Endodermal cell (in vitro differentiated cells): ENCODE measurements around the gene DRD3. TPM values are rescaled to one million over a fixed set of nuclear protein-coding genes. Genes with fewer than 3 reads are reported as not detected.

Experiments
- DNase-seq: peaks from one replicate; pipeline ENCODE4 v3.0.0-alpha.2; 2017
- H3K27ac ChIP-seq: 2 replicates; pipeline ENCODE4 v1.5.1; 2013; ENCODE audit warnings: mild to moderate bottlenecking, low read depth, low read length, moderate library complexity
- H3K27me3 ChIP-seq: 2 replicates; pipeline ENCODE4 v1.6.1; 2013; ENCODE audit warnings: mild to moderate bottlenecking, low read length, moderate library complexity; ENCODE audit not compliant: insufficient read depth, control insufficient read depth, poor library complexity, severe bottlenecking
- H3K36me3 ChIP-seq: 2 replicates; pipeline ENCODE4 v1.7.0; 2013; ENCODE audit warnings: mild to moderate bottlenecking, low read length, moderate library complexity; ENCODE audit not compliant: control insufficient read depth, insufficient read depth
- H3K4me1 ChIP-seq: one replicate; pipeline ENCODE4 v1.7.0; 2013; ENCODE audit warnings: low read length; ENCODE audit not compliant: control insufficient read depth, insufficient read depth
- H3K4me3 ChIP-seq: 2 replicates; pipeline ENCODE4 v1.5.1; 2013; ENCODE audit warnings: mild to moderate bottlenecking, low read length, moderate library complexity
- H3K9ac ChIP-seq: 2 replicates; pipeline ENCODE4 v1.6.1; 2013; ENCODE audit warnings: mild to moderate bottlenecking, low read length, moderate library complexity; ENCODE audit not compliant: poor library complexity, severe bottlenecking; ENCODE audit errors: extremely low read depth
- H3K9me3 ChIP-seq: 2 replicates; pipeline ENCODE4 v1.6.1; 2013; ENCODE audit warnings: mild to moderate bottlenecking, low read length, moderate library complexity; ENCODE audit not compliant: control insufficient read depth
- H3K27ac Mint-ChIP-seq: 2 replicates; pipeline ENCODE4 v1.8.0; 2020; ENCODE audit warnings: mixed read lengths
- H3K27me3 Mint-ChIP-seq: 2 replicates; pipeline ENCODE4 v1.8.0; 2021; ENCODE audit warnings: mild to moderate bottlenecking, mixed read lengths; ENCODE audit not compliant: insufficient read depth
- H3K36me3 Mint-ChIP-seq: 2 replicates; pipeline ENCODE4 v1.8.0; 2020; ENCODE audit warnings: low read depth, mixed read lengths
- H3K4me1 Mint-ChIP-seq: 2 replicates; pipeline ENCODE4 v1.8.0; 2020; ENCODE audit warnings: mixed read lengths
- H3K4me3 Mint-ChIP-seq: 2 replicates; pipeline ENCODE4 v1.8.0; 2020; ENCODE audit warnings: mild to moderate bottlenecking, moderate library complexity, mixed read lengths
- H3K9me3 Mint-ChIP-seq: 2 replicates; pipeline ENCODE4 v1.8.0; 2020; ENCODE audit warnings: mild to moderate bottlenecking, mixed read lengths
- CTCF ChIP-seq: fragments of 200-600 bp; sonication (generic); conservative IDR thresholded peaks from 2 replicates; pipeline ENCODE4 v1.5.0; 2021; ENCODE audit warnings: antibody characterized with exemption, mild to moderate bottlenecking
- whole genome bisulfite sequencing, 2 experiments: methylation state at CpG; one replicate each; pipeline versions ENCODE4 v1.1.5 to v1.1.7; 2013; ENCODE audit warnings: missing lambda C conversion rate in 2 of 2, mixed read lengths in 1 of 2; ENCODE audit not compliant: insufficient coverage in 1 of 2, insufficient read length in 1 of 2; 5-methylcytosine and 5-hydroxymethylcytosine counted together
- total RNA-seq, 2 donors: library from RNA; stranded (reverse); fragmentation: NEBNext Ultra II Directional in 1 of 2; extraction: Animal tissue kit (Norgen Biotek cat#: 25700) in 1 of 2; gene quantifications; 2 replicates in 1 of 2; 3 replicates in 1 of 2; pipeline ENCODE4 v1.2.1, GENCODE V29; 2021

DRD3 gene
- total RNA-seq, 2 donors from 2014 or later: not detected

- no peaks in the 10 kb centered on the region for H3K9me3 Mint-ChIP-seq
- H3K27me3 Mint-ChIP-seq: no peaks in the 10 kb centered on the region
Observed at GRCh38 chr3:114194750-114195149, 15.9 kb upstream of the DRD3 start.

GRCh38 chr3:114192136-114192535 lies 13.3 kb upstream of the DRD3 start:
- Histone ChIP-seq H3K27me3 (no peaks in the 10 kb centered on the region), H3K9me3 (no peaks in the 10 kb centered on the region), H3K36me3 (no peaks in the 10 kb centered on the region), H3K4me1 (no peaks in the 10 kb centered on the region), H3K27ac (no peak overlapping the region), H3K4me3 (no peak overlapping the region), H3K9ac (no peak overlapping the region)
- no peak for TF ChIP-seq CTCF
- Mint-ChIP-seq H3K9me3 (no peaks in the 10 kb centered on the region), H3K27me3 (no peaks in the 10 kb centered on the region), H3K4me1 (no peaks in the 10 kb centered on the region), H3K27ac (no peak overlapping the region), H3K36me3 (no peaks in the 10 kb centered on the region), H3K4me3 (no peak overlapping the region)
- DNase-seq: no peak

More at GRCh38 chr3:114194750-114195149, 15.9 kb upstream of the DRD3 start:
- no peak for DNase-seq
- Histone ChIP-seq H3K9ac (no peak overlapping the region), H3K4me3 (no peak overlapping the region), H3K36me3 (no peaks in the 10 kb centered on the region), H3K27ac (no peak overlapping the region), H3K4me1 (no peaks in the 10 kb centered on the region), H3K9me3 (no peaks in the 10 kb centered on the region), H3K27me3 (no peaks in the 10 kb centered on the region)
- Mint-ChIP-seq H3K36me3 (no peaks in the 10 kb centered on the region), H3K4me3 (no peak overlapping the region), H3K27ac (no peak overlapping the region), H3K4me1 (no peaks in the 10 kb centered on the region)
- TF ChIP-seq CTCF: no peak
- WGBS, 2 experiments: 82 to 86% methylated on average over 1 of the region's 1 CpG

- Mint-ChIP-seq H3K4me3 (no peak overlapping the region), H3K36me3 (no peaks in the 10 kb centered on the region)
Observed at GRCh38 chr3:114186501-114186900, 7.6 kb upstream of the DRD3 start.

More at GRCh38 chr3:114186501-114186900, 7.6 kb upstream of the DRD3 start:
- Mint-ChIP-seq H3K27ac (no peak overlapping the region), H3K27me3 (no peaks in the 10 kb centered on the region), H3K4me1 (no peaks in the 10 kb centered on the region), H3K9me3 (peaks cover 15% of the 10 kb centered on the region)
- Histone ChIP-seq H3K27me3 (no peaks in the 10 kb centered on the region), H3K4me3 (no peak overlapping the region), H3K4me1 (no peaks in the 10 kb centered on the region), H3K36me3 (no peaks in the 10 kb centered on the region), H3K9ac (no peak overlapping the region), H3K27ac (no peak overlapping the region), H3K9me3 (peaks cover 11% of the 10 kb centered on the region)
- TF ChIP-seq CTCF: no peak
- DNase-seq: no peak
